Activated T-helper 2 cell treated with anti-CD3 and anti-CD28 coated beads, Interferon-gamma antibody, Interleukin-2, Interleukin-4, amounts not matched to agents 10 μg/mL and 5 μg/mL and 100 μg/mL, durations not matched to agents 14 hours and 24 hours and 36 hours (primary cell): ENCODE results near the gene BCAT1. TPM values are rescaled to one million over a fixed set of nuclear protein-coding genes. Genes with fewer than 3 reads are reported as not detected.
"Not testable (repeated sequence)": the region's sequence is repeated elsewhere in the genome, so short reads cannot be mapped to it uniquely, and the experiment has no call there.

Source experiments
- DNase-seq: peaks from one replicate; pipeline ENCODE4 v3.0.0; 2021; ENCODE audit warnings: low spot score
- H3K27ac Mint-ChIP-seq: one replicate; pipeline ENCODE4 v1.8.0; 2021; ENCODE audit warnings: mixed read lengths
- H3K27me3 Mint-ChIP-seq: one replicate; pipeline ENCODE4 v1.8.0; 2021; ENCODE audit warnings: low read depth, mixed read lengths
- H3K36me3 Mint-ChIP-seq: one replicate; pipeline ENCODE4 v1.8.0; 2021; ENCODE audit warnings: low read depth, mixed read lengths
- H3K4me1 Mint-ChIP-seq: one replicate; pipeline ENCODE4 v1.8.0; 2021; ENCODE audit warnings: low read depth, mixed read lengths
- H3K4me3 Mint-ChIP-seq: one replicate; pipeline ENCODE4 v1.8.0; 2021; ENCODE audit warnings: low read depth, mild to moderate bottlenecking, moderate library complexity, mixed read lengths
- H3K9me3 Mint-ChIP-seq: one replicate; pipeline ENCODE4 v1.8.0; 2021; ENCODE audit warnings: mixed read lengths
- intact Hi-C: fragments of 100-400 bp; cut with micrococcal nuclease; formaldehyde crosslinking; loops from one replicate; pipeline ENCODE4 v1.15.1; 2023
- total RNA-seq: library from RNA; stranded (reverse); gene quantifications from 2 replicates; pipeline ENCODE4 v1.2.3, GENCODE V29; 2022

Gene BCAT1
- total RNA-seq, 1 donor from 2014 or later = 12.9 TPM

DNA sequence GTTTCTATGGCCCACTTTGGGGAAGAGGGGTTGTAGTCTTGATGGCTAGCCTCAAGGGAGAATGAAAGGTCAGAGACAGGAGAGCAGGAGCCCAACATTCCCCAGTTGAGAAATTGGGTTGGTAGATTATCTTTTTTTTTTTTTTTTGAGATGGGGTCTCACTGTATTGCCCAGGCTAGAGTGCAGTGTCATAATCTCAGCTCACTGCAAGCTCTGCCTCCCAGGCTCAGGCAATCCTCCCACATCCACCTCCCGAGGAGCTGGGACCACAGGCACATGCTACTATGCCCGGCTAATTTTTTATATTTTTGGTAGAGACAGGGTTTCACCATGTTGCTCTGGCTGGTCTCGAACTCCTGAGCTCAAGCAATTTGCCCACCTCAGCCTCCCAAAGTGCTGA, 34.9 kb downstream of the BCAT1 start:
- Mint-ChIP-seq H3K9me3 (no peaks in the 10 kb centered on the region), H3K4me1 (peaks cover 4% of the 10 kb centered on the region), H3K27me3 (peaks cover 7% of the 10 kb centered on the region), H3K4me3 (no peak overlapping the region), H3K36me3 (no peaks in the 10 kb centered on the region), H3K27ac (no peak overlapping the region)
- intact Hi-C loops = no loop called here
- no peak for DNase-seq

DNA sequence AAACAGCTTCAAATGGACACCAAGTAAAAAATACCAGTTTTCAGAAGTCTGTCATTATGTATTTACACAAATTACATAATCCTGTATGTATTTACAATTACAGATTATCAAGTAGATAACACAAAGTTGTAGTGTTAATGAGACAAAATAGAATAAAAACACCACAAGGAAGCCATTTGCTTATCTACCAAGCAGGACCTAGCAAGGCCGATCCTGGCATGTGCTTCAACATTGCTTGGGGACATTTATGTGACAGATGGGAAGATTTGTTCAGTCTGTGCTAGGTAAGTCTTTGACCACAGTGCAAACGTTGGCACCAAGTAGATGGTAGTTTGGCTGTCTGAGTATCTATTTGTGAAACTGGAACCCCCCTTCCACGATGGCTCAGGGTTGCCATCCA, 35.8 kb downstream of the BCAT1 start:
- no peak for DNase-seq
- H3K27ac Mint-ChIP-seq = no peak overlapping the region
- no peak overlapping the region for H3K4me3 Mint-ChIP-seq
- peaks cover 2% of the 10 kb centered on the region for H3K4me1 Mint-ChIP-seq
- no peaks in the 10 kb centered on the region for H3K36me3 Mint-ChIP-seq
- intact Hi-C loops = no loop called here
- H3K27me3 Mint-ChIP-seq = peaks cover 7% of the 10 kb centered on the region
- H3K9me3 Mint-ChIP-seq = no peaks in the 10 kb centered on the region

DNA sequence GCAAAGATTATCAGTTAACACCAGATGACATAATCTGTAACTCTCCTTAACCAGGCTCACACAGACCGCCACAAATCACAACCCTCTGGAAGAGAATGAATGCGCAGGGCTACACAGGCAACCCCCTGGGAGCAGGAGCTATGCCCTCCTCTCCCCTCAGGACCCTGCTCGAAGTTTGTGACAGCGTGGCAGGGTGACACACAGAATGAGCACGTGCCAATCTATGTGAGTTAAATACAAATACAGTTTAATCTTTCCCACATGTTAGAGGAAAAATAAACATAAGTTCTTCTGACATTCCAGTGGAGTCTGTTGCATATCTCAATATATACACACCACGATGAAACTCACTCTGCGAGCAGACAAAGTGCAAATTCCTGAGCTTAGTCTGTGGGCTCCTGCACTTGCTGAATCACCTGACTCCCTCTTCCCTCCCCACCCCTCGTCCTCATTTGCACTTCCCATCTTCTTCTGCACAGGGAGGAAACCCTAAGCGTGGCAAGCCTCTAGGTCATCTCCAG, 37.6 kb downstream of the BCAT1 start:
- DNase-seq = no peak
- intact Hi-C loops = no loop called here
- Mint-ChIP-seq H3K9me3 (no peaks in the 10 kb centered on the region), H3K27ac (no peak overlapping the region), H3K36me3 (no peaks in the 10 kb centered on the region), H3K27me3 (peaks cover 4% of the 10 kb centered on the region), H3K4me1 (no peaks in the 10 kb centered on the region), H3K4me3 (no peak overlapping the region)

DNA sequence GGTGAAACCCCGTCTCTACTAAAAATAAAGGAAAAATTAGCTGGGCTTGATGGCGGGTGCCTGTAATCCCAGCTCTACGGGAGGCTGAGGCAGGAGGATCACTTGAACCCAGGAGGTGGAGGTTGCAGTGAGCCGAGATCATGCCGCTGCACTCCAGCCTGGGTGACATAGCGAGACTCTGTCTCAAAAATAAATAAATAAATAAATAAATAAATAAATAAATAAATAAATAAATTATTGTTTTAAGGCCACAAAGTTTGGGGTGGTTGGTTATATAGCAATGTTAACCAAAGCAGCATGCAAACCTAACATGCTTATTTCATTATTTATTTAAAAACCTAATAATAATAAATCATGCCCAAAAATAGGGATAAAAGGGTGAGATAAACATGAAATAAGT, 38.7 kb downstream of the BCAT1 start:
- H3K9me3 Mint-ChIP-seq, intact Hi-C loops, H3K36me3 Mint-ChIP-seq, H3K27ac Mint-ChIP-seq, H3K4me3 Mint-ChIP-seq, H3K4me1 Mint-ChIP-seq, DNase-seq, H3K27me3 Mint-ChIP-seq: not testable (repeated sequence)

DNA sequence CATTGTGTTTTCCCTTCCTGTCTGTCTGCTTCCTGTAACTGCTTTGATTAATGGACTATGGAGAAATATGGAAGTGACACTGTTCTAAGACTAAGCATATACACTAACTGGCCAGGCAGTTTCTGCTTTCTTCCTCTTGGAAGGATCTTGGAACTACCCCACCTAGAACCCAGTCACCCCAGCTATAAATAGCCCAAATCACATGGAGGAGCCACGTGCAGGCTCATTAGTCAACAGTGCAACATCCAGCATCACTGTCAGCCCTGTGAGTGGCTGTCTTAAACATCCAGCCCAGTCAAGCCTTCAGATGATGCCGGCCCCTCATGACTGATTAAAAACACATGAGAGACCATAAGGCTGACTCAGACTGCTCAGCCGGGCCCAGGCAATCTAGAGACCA, 39.2 kb downstream of the BCAT1 start:
- no peaks in the 10 kb centered on the region for H3K36me3 Mint-ChIP-seq

DNA sequence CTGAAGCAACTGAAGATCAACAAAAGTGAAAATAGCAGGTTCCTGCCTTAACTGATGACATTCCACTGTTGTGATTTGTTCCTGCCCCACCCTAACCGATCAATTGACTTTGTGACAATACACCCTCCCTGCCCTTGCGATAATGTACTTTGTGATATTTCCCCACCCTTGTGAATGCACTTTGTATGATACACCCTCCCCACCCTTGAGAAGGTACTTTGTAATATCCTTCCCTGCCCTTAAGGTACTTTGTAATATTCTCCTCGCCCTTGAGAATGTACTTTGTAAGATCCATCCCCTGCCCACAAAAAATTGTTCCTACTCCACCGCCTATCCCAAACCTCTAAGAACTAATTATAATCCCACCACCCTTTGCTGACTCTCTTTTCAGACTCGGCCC, 41.4 kb downstream of the BCAT1 start:
- Mint-ChIP-seq H3K9me3 (no peaks in the 10 kb centered on the region), H3K27me3 (peaks cover 3% of the 10 kb centered on the region), H3K36me3 (no peaks in the 10 kb centered on the region), H3K4me3 (no peak overlapping the region), H3K4me1 (peaks cover 9% of the 10 kb centered on the region), H3K27ac (no peak overlapping the region)
- intact Hi-C loops = no loop called here
- DNase-seq = no peak

More for the DNA sequence above, 39.2 kb downstream of the BCAT1 start:
- intact Hi-C loops = no loop called here
- Mint-ChIP-seq H3K27ac (no peak overlapping the region), H3K4me1 (no peaks in the 10 kb centered on the region), H3K27me3 (peaks cover 2% of the 10 kb centered on the region), H3K9me3 (no peaks in the 10 kb centered on the region), H3K4me3 (no peak overlapping the region)
- no peak for DNase-seq

DNA sequence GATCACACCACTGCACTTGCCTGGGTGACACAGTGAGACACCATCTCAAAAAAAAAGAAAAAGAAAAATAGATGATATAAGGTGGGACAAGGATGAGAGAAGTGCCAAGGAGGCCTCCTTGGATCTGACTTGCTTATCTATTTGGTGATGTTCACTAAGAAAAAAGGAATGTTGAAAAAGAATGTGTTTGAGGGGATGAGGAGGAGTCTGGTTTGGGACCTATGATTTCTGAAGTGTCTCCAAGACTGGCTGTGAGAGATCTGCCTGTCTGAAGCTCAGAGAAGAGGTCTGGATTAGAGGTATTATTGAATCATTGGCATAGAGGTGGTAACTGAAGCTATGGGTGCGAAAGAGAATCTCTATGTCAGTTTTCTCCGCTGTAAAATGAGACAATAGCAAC, 42.8 kb downstream of the BCAT1 start:
- Mint-ChIP-seq H3K27me3 (peaks cover 6% of the 10 kb centered on the region), H3K4me1 (peaks cover 21% of the 10 kb centered on the region), H3K36me3 (no peaks in the 10 kb centered on the region), H3K27ac (no peak overlapping the region), H3K9me3 (no peaks in the 10 kb centered on the region), H3K4me3 (no peak overlapping the region)
- DNase-seq = no peak
- intact Hi-C loops = no loop called here

DNA sequence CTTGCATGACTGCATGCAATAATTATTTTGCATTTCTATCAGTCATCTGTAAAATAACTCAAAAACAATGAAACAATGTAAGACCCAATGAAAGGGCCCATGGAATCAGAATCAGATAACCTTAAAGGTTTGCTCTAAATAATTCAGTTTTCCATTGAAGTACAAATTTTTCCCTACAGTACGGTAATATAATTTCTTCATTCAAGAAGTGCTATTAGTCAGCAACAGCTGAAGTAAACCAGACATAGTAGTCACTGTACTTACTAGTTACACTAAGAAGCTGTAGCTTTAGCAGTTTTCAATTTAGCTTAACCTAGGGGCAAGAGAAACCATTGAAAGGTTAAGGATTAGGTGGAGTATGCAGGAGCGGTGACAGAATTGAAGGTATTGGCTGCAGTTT, 43.5 kb downstream of the BCAT1 start:
- H3K27ac Mint-ChIP-seq = no peak overlapping the region
- H3K4me3 Mint-ChIP-seq = no peak overlapping the region
- intact Hi-C loops = no loop called here
- H3K36me3 Mint-ChIP-seq = no peaks in the 10 kb centered on the region
- DNase-seq = no peak
- H3K9me3 Mint-ChIP-seq = no peaks in the 10 kb centered on the region
- H3K27me3 Mint-ChIP-seq = peaks cover 6% of the 10 kb centered on the region
- H3K4me1 Mint-ChIP-seq = peaks cover 24% of the 10 kb centered on the region

DNA sequence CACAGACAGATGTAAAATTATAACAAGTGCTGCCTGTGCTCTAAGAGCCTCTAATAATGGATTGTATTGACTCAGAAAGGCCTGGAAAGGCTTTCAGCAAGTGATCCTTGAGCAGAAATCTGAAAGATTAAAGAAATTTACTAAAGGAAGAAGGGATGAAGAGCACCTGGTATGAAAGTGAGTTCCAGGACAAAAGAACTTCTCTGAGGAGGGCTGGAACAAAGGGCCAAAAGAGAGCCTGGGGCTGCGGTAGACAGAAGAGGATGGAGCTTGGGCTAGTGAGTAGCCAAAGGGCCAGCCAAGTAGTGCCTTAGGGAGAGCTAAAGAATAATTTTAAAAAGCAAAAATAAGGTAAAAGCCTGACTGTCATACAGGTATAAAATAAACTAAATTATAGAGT, 44.0 kb downstream of the BCAT1 start:
- Mint-ChIP-seq H3K36me3 (no peaks in the 10 kb centered on the region), H3K27me3 (peaks cover 6% of the 10 kb centered on the region), H3K9me3 (no peaks in the 10 kb centered on the region), H3K27ac (no peak overlapping the region), H3K4me1 (peaks cover 27% of the 10 kb centered on the region), H3K4me3 (no peak overlapping the region)
- intact Hi-C loops = loop anchor here (5.0 kb wide), 1 partner anchor 198 kb away; no protein-coding TSS in a partner anchor
- no peak for DNase-seq

DNA sequence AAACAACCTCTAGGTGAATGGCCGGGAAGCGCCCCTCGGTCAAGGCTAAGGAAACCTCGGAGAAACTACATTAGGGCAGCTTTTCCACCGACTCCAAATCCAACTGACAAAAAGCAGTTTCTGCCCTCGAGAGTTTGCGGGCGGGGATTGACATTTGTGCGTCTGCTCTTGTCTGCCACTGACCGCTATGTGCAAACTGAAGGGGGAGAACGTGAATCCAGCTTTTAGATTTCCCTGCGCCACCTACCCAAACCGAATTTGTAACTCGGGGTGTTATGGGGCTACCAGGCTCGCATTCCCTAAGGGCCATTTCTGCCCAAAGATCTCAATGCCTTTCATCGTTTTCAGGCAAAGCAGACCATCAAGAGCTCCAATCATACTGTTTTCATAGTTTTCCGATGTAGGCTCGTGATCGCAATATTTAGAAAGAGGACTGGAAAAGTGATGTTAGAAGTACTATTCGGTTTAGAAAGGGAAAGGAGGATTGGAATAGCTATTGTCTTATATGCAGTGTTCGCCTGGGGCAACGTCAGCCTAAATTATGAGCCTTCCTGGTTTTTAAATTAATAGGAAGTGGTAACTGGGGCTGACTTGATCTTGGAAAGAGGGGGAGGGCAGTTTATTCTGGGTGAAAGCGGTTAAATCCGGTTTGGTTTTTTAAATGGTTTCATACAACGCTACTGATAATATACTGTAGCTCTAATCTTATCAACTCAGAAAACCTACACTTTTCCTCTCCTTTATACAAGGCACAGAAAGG, 45.4 kb downstream of the BCAT1 start:
- DNase-seq = no peak
- H3K36me3 Mint-ChIP-seq = peaks cover 9% of the 10 kb centered on the region
- intact Hi-C loops = loop anchor here (1.0 to 5.0 kb wide), 2 partner anchors 16 to 196 kb away; no protein-coding TSS in a partner anchor
- H3K9me3 Mint-ChIP-seq = no peaks in the 10 kb centered on the region
- peak overlapping the region; percentile 96 for H3K4me3 Mint-ChIP-seq
- peak overlapping the region; percentile 23 for H3K27ac Mint-ChIP-seq
- H3K27me3 Mint-ChIP-seq = peaks cover 4% of the 10 kb centered on the region
- H3K4me1 Mint-ChIP-seq = peaks cover 36% of the 10 kb centered on the region

- H3K9me3 Mint-ChIP-seq = no peaks in the 10 kb centered on the region
- peaks cover 9% of the 10 kb centered on the region for H3K36me3 Mint-ChIP-seq
- peak overlapping the region; percentile 93 for H3K27ac Mint-ChIP-seq
- H3K4me1 Mint-ChIP-seq = peaks cover 36% of the 10 kb centered on the region
- H3K4me3 Mint-ChIP-seq = peak overlapping the region; percentile 96
- peak; percentile 28 for DNase-seq
- intact Hi-C loops = loop anchor here (1.0 to 5.0 kb wide), 3 partner anchors 17 to 195 kb away; no protein-coding TSS in a partner anchor
- H3K27me3 Mint-ChIP-seq = peaks cover 6% of the 10 kb centered on the region
These were observed 46.2 kb downstream of the BCAT1 start for GRCh38 chr12:24902511-24903328.

GRCh38 chr12:24901576-24902461, 47.1 kb downstream of the BCAT1 start:
- H3K27ac Mint-ChIP-seq = peak overlapping the region; percentile 93

More at GRCh38 chr12:24901576-24902461, 47.1 kb downstream of the BCAT1 start:
- H3K36me3 Mint-ChIP-seq = peaks cover 9% of the 10 kb centered on the region
- H3K9me3 Mint-ChIP-seq = no peaks in the 10 kb centered on the region
- peaks cover 36% of the 10 kb centered on the region for H3K4me1 Mint-ChIP-seq
- H3K27me3 Mint-ChIP-seq = peaks cover 9% of the 10 kb centered on the region
- peak overlapping the region; percentile 96 for H3K4me3 Mint-ChIP-seq
- intact Hi-C loops = loop anchor here (1.0 to 5.0 kb wide), 4 partner anchors 45 to 195 kb away; a partner anchor contains a TSS
- DNase-seq = no peak
